Activated CD8-positive, alpha-beta memory T cell treated with anti-CD3 and anti-CD28 coated beads for 1 hour (primary cell): ENCODE measurements around the gene PRODH.
"Not testable (repeated sequence)": the region's sequence is repeated elsewhere in the genome, so short reads cannot be mapped to it uniquely, and the experiment has no call there.

Experiments used
- DNase-seq, 2 donors: peaks; one replicate each; pipeline ENCODE4 v3.0.0-alpha.2; 2020; ENCODE audit warnings: low read depth in 1 of 2; ENCODE audit errors: extremely low read depth in 1 of 2

PRODH gene

DNA sequence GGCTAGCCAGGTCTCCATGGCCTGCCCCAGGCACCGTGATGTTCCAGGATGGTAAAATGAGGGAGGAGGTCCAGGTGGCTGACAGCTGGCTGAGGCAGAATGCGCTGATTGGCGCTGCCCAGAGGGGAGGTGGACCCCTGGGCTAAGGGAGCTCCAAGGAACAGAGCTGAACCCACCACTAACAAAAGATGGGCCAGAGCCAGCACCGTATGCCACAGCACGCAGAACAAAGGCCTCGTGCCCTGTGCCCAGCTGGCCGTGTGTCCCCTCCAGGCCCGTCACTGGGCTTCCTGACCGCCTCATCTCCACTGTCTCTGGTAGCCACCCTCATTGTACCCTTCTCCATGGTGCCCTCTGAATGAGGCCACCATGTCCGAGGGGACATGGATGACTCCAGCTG lies 19.6 kb upstream of the PRODH start:
- DNase-seq: no peak

DNA sequence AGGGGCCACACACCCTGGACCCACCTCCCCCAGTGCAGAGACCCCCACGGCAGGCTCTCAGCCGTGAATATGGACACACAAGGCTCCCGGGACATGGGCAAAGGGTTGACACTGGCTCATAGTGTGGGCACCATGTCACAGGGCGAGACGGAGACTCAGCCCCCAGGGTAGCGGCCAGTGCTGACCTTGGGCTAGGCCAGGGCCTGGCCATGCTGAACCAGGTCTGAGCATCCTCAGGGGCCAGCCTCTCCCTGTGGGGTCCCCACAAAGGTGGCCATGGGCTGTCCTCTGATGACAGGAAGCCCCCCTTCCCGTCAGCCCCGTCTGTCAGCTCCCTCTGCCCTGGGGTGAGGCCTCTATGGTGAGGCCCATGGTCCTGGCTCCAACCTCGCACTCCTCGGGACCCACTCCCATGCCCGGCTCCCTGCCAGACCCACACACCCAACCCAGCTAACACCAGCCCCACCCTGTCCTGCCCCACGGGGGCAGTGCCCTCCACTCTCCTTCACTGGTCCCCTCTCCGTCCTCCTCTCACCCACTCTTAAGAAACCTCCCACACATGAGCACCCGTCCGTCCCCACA lies 19.0 kb upstream of the PRODH start:
- DNase-seq: no peak

DNA sequence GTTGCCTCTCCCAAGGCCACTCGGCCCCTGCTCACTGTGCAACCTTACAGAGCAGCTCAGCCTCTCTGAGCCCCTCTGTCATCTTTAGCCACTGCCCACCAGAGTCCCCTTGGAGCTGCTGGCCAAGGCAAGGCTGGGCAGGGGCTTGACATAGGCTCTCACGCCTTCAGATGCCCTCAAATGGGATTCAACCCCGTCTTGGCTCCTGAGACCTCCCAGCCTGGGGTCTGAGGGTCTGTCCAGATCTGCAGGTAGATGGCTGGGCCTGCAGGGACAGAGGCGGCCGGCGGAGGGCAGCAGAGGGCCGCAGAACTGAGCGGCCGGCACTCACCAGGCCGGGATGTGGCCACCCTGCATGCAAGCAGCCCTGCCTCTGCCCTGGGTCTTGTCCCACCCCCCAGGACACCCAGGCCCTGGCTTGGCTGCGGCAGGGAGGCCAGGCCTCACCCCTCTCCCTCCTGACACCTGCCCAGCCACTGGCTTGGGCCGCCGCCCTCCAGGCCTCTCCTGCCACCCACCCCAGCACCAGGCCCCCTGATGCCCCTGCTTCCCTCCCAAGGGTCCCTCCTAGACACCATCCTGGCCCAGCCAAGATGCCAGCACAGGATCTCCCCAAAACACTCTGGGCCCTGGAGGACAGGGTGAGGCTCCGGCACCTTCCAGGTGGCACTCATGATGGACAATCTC lies 18.4 kb upstream of the PRODH start:
- peak in 1 of 2 donors; percentile 30 for DNase-seq

DNA sequence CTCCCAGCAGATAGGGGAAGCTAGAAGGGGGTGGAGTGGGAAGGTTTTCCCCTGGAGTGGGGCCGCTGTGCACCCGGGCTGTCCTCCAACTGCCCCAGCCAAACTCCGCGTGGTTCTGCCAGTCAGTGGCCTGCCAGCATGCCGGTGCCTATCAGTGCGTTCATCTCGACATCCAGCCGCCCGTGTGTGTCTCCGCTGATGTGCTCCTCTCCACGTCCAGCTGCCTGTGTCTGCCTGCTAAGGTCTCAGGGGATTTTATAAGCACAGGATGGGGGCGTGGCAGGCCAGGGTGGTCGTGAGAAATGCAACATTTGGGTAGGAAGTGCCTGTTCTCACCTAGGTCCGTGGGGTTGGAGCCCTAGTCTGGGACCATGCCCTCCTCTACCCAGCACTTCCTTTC lies 17.0 kb upstream of the PRODH start:
- DNase-seq: not testable (repeated sequence)

DNA sequence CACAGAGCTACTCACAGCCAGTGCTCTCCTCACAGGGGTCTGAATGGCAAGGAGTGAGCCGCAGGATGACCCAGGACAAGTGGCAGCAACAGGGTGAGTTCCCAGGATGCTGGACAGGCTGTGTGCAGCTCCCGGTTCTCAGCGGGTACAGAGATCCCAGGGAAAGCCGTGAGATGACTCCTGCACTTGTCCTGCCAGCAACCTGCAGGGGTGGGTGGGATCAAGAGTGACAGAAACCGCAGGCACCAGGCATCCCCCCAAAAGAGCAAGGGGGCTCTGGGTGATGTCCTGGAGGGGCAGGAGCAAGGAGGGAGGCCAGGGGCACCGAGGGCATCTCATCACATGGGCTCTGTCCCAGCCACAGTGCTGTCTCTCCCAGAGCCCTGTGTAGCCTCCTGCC lies 15.9 kb upstream of the PRODH start:
- no peak for DNase-seq

DNA sequence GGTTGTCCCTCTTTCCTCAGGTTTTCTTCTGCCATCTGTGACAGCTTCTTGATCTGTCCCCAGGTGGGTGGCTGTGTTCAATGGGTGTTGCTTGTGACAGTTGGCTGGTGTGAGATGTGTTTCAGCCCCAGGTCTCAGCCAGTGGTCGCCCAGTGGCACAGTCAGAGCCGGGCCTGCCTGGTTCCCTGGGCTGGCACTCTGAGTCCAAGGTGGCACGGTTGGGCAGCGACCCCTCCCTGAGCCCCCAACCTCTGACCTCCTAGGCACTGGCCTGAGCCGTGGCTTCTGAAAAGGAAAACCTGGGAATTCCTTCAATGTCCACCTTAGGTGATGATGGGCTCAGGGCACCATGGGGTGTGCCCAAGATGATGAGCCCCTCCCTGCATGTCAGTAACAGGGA lies 14.0 kb upstream of the PRODH start:
- DNase-seq: no peak

DNA sequence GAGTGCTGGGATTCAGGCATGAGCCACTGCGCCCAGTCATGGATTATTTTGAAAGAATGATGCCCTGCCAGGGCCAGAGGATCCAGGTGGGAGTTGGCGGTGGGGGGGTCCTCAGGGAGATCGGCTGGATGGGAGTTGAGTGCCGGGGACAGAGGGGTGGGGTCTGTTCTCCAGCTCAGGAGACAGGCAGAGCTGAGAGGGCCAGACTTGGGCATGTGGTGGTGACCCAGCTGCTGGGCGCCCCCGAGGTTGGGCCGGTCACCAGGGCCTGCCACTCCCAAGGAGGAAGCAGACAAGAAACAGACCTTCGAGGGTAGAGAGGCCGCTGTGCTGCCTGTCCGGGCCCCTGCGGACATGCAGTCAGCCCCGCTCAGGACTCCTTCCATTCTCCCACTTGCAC lies 11.8 kb upstream of the PRODH start:
- DNase-seq: no peak

DNA sequence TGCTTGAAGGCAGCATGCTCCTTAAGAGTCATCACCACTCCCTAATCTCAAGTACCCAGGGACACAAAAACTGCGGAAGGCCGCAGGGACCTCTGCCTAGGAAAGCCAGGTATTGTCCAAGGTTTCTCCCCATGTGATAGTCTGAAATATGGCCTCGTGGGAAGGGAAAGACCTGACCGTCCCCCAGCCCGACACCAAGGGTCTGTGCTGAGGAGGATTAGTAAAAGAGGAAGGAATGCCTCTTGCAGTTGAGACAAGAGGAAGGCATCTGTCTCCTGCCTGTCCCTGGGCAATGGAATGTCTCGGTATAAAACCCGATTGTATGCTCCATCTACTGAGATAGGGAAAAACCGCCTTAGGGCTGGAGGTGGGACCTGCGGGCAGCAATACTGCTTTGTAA lies 11.0 kb upstream of the PRODH start:
- not testable (repeated sequence) for DNase-seq

DNA sequence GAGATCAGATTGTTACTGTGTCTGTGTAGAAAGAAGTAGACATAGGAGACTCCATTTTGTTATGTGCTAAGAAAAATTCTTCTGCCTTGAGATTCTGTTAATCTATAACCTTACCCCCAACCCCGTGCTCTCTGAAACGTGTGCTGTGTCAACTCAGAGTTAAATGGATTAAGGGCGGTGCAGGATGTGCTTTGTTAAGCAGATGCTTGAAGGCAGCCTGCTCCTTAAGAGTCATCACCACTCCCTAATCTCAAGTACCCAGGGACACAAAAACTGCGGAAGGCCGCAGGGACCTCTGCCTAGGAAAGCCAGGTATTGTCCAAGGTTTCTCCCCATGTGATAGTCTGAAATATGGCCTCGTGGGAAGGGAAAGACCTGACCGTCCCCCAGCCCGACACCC lies 2.6 kb upstream of the PRODH start:
- DNase-seq: not testable (repeated sequence)

DNA sequence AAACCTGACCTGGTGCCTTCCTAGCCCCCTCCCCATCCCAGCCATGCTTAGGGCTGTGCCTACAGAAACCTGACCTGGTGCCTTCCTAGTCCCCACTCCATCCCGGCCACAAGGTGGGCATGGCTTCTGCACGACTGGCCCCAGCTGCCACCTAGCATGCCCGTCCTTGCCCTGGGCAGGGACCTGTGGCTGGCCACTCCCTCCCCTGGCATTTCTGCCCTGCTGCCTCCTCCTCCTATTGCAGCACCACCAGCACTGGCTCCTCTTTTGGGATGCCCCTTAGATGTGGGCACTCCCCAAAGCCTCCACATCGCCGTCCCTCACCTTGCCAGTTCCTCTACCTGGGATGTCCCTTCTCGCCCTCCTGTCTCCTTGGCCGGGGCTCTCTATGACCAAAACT lies 1.4 kb downstream of the PRODH start:
- not testable (repeated sequence) for DNase-seq

DNA sequence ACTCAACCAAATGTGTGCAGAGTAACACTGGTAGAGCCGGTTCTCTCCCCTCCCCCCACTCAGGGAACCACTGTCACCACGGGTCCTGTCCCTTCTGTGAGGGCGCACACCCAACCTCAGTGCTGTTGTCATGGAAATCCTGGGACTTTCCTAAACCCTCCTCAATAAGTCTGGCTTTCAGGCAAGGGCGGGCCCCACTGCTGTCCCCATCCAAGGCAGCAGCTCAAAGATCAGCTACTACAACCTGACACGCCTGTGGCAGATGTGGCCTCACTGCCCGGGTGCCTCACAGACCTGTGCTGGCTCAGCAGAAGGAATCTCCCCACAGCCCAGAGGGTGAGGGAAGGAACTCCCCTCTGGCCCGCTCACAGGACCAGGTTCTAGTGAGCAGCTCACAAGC lies 2.2 kb downstream of the PRODH start:
- no peak for DNase-seq

DNA sequence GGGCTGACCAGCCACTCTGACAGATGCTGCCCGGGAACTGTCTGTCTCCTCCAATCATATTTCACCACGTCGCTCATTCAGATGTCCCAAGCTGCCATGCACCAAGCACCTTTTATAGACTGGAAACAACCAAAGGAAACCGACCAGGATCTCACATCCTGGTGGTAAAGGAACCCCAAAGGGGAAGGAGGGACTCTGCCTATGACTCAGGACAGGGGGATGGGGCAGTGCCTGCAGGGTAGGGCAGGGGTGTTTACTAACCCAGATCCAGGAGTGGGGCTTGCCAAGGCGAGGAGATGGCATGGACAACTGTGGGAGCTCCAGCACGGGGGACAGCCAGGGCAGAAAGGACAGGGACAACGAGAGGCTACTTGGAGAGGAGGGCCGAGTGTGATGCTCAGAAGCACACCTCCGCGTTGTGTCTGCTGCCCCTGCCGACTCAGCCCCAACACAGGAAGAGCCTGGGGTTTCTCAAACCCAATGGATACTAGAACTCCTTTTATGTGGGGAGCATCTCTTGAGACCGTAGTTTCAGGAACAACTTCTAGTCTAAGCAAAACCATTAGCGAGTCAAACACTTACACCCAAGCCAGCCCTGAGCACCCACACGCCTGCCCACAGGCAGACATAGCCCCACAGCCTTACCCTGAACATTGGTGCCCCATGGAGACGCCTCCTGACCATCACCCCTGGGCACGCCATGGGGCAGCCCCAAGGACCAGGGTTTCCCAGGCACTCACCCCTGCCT lies 4.0 kb downstream of the PRODH start:
- no peak for DNase-seq

DNA sequence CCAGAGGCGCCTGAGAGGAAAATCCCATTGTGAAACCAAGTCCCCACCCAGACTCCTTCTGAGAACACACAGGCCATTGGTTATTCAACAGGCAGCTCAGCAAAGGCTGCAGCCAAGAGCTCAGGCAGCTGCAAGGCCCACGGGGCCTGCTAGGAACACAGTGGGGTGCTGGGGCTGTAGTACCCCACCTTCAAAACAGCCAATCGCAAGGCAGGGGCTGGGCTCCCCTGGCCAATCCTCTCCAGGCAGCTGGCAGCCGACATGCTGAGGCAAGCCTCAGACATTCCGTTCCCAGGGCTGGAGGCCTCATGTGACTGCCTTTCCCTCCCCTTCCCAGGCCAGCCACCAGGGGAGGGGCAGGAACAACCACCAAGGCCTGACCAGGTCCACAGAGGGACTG lies 6.6 kb downstream of the PRODH start:
- no peak for DNase-seq

DNA sequence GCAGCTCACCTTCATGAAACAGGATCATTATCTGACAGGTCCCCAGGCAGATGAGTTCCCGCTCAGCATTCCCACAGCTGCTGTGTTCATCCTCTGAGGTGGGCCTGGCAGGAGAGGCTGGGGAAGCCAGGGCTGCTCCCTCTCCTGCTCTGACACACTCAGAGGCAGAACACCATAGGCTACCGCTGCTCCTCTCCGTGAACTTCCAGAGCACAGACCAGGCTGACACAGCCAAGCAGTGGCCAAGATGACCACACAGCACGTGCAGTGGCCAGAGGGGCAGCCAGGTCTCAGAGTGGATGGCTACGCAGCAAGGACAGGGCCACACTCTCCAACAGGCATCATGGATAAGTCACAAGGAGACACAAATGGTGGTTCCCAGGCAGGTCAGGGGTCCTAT lies 8.5 kb downstream of the PRODH start:
- no peak for DNase-seq

DNA sequence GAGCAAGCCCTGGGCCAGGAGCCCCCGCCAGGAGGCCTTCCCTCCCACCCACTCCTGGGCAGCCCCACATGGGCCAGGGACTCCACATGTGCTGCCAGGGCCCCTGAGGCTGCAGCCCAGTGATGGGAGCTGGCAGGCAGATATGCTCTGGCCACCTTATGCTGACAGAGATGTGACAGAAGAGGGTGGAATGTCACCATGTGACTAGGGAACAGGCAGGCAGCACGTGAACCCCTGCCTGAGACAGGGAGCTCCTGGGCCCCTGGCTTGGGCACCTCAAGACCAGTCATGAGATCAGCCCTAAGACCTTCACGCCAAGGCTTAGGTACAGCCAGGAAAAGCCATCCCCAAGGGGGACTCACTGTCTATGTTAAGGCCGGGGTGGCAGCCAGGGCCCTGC lies 9.1 kb downstream of the PRODH start:
- no peak for DNase-seq

DNA sequence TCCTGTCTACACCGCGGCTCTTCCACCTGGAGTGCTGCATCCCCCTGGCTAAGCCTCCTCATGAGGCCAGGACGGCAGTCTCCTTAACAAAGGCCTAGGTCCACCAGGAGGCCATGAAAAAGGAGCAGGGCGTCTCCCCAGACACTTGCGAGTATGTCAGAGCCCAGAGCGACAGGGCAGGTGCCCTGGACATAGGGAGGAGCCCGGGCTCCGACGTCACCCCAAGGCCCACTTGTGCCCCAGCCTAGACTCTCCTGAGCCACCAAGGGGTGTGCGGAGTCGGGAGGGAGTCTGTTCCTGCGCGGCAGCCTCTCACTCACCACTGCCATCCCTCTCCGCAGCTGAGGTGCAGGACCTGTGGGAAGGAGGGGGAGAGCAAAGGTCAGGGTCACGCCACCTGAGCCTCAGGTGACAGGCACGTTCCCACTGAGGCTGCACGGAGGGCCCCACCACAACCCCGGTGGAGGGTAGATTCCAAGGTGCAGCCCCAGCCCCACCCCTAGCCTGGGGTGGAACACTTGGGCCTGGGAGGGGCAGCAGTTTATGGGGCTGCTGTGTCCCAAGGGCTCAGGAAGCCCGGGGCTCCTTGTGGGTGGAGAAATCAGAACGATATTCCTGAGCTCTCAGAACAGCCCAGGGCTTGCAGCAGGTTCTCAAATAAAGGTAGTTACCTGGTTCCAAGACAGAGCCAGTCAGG lies 10.6 kb downstream of the PRODH start:
- no peak for DNase-seq

DNA sequence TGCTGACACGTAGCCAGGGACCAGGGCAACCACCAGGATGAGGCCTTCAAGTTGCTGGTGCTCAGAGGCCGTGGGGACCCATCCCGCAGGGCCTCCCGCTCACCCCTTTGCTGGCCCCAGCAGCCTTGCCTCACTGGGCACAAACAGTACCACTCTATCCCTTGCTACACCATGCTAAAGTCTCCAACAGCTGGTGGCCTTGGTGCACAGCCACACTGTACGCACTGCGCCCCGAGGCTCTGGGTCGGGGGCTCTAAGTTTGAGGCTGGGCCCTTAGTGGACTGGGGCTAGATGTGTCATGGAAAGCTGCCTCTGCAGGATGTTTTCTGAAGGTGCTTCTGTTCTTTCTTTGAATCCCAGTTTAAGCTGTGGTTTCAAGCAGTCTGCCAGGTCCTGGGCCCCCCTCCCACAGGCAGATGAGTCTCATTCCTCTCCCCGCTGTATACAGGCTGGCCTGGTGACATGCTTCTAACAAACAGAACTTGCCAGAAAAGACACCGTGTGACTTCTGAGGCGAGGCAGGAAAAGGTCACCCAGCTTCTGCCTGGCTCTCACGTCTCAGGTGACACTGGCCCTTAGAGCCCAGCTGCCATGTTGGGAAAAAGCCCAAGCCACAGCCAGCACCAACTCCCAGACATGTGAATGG lies 15.7 kb downstream of the PRODH start:
- not testable (repeated sequence) for DNase-seq

DNA sequence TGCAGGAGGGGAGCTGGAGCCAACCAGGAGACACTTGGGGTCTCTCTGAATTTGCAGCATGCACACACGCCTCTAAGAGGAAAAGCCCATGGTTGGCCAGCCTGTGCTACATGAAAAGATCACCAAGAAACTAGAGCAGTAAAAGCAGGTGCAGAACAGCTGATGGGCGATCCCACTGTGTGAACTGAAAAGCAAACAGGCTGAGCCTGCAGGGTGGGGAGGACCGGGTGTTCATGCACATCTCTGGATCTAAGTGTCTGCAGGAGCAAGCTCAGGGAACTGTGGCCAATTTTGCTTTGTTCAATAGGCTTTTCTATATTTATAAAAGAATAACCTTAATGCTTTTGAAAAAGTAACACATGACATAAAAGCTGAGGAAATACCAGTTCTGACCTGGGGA lies 18.3 kb downstream of the PRODH start:
- not testable (repeated sequence) for DNase-seq

DNA sequence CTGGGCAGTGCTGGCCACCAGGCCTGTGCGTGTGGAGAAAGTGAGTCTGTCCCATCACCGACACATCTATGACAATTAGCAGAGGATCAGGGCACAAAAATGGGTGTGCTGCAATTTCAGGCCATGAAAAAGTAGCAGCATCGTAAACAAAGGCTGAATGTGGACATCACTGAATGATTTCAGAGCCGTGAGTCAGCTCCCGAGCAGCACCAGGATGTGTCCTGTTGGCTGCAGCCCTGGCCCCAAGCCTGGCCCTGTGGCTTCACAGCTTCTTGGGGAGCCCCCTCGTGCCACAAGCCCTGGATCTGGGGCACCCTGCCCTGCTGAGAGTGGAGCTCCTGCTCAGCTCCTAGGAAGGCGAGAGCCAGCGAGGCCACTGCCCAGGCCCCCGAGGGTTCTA lies 20.5 kb downstream of the PRODH start:
- not testable (repeated sequence) for DNase-seq

DNA sequence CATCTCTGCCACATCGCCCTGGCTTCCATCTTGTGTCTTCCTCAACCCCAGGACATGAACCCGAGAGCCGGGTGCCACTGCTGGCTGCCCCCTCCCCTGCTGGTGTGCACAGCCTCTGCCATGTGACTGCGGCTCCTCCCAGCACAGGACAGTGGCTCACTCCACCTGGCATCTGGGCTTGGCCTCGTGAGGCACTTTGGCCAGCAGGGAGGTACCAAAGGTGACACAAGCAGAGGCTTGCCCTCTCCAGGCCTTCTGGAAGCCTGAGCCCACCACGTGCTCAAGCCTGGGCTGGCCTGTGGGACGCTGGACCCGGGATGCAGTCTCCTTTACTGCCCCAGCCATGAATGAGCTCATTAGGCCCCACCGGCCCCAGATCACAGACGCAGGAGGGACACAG lies 21.5 kb downstream of the PRODH start:
- DNase-seq: not testable (repeated sequence)

DNA sequence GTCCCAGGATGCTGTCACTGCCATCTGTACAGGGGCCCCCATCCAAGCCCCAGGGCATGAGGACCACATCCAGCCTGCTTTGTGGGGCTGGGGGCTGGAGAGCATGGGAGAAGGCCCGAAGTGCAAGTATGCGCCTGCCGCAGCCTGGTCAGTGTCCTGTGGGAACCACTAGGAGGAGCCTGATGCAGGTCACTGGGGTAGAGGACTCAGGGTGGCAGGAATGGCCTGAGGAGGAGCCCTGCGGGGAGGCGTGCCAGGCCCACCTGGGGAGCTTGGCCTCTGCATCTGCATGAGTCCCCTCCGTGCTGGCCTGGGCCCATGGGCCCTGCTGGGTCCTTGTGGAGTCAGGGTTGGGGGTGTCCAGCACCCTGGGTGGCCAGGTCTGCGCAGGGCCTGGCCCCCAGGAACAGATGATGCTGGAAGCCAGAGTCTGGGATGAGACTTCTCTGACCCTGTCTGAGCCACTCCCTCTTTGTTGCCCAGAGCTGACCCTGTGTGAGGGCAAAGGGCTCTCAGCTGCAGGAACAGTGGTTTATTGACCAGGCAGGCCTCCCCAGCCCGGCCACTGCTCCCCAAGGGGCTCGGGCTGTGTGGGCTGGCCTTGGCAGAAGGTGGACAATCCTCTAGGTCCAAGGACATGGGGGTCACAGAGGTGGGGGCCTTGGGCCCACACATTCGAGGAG lies 23.7 kb downstream of the PRODH start:
- not testable (repeated sequence) for DNase-seq
